ENCODE measurements around the gene VPS35L. TPM values are rescaled to one million over a fixed set of nuclear protein-coding genes. Genes with fewer than 3 reads are reported as not detected.

VPS35L gene
- total RNA-seq, 1 experiment from 2014 or later: 5.4 TPM

DNA sequence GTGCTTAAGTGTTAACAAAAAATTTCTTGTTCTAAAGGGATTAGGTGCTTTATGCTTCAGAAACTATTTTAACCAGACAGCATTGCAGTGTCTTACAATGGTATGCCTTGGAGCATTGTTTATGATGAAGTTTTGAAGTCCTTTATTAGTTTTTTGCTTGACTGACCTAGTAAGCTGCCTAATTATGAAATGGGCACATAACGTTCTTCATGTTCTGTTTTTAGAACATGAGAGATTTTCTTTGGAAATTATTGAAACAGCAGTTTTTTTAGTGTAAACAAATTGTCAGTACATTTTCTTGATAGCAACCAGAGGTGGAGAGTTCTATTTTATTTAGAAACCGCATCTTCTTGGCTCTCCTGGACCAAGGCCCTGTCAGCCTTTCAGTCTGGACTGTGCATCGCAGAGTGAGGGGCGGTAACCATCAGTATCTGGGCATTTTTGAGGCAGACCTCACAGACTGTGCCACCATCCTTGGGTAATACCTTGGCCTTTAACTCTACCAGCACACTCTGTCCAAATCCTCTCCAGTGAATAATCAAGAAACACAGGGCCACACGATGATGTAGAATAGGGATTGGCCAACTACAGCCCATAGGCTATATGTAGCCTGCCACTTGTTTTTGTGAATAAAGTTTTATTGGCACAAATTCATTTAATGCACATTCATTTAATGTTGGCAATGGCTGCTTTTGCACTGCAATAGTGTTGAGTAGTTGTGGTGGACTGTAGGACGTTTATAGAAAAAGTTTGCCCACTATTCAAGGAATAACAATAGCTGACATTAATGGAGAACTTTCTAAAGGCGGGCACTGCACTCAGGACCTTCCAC is 81.1 kb downstream of the VPS35L start:
- BruUV-seq (replicated peaks): no TSS peak
- Mint-ChIP-seq H3K4me1 (ENCODE audit: low read depth, unreplicated experiment) (no peaks in the 10 kb centered on the region), H3K27ac (ENCODE audit: unreplicated experiment) (no peak overlapping the region), H3K4me3 (ENCODE audit: unreplicated experiment) (no peak overlapping the region), H3K9me3 (ENCODE audit: unreplicated experiment) (no peaks in the 10 kb centered on the region), H3K27me3 (ENCODE audit: insufficient read depth, unreplicated experiment) (no peaks in the 10 kb centered on the region), H3K36me3 (ENCODE audit: insufficient read depth, unreplicated experiment) (no peaks in the 10 kb centered on the region)
- TF ChIP-seq, protein P1, sequence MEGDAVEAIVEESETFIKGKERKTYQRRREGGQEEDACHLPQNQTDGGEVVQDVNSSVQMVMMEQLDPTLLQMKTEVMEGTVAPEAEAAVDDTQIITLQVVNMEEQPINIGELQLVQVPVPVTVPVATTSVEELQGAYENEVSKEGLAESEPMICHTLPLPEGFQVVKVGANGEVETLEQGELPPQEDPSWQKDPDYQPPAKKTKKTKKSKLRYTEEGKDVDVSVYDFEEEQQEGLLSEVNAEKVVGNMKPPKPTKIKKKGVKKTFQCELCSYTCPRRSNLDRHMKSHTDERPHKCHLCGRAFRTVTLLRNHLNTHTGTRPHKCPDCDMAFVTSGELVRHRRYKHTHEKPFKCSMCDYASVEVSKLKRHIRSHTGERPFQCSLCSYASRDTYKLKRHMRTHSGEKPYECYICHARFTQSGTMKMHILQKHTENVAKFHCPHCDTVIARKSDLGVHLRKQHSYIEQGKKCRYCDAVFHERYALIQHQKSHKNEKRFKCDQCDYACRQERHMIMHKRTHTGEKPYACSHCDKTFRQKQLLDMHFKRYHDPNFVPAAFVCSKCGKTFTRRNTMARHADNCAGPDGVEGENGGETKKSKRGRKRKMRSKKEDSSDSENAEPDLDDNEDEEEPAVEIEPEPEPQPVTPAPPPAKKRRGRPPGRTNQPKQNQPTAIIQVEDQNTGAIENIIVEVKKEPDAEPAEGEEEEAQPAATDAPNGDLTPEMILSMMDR (IDR thresholded peaks at IDR 0.05; ENCODE audit: insufficient read depth in 1 of 2, low read depth in 1 of 2, low read length in 1 of 2, severe bottlenecking in 1 of 2, unreplicated experiment in 1 of 2): no peak
- ChIA-PET POLR2A (no interaction called here), CTCF (no interaction called here)
- no peak for DNase-seq
- Histone ChIP-seq H3K36me3 (ENCODE audit: control insufficient read depth, insufficient read depth, low read length) (no peaks in the 10 kb centered on the region), H3K27me3 (replicated peaks; ENCODE audit: control insufficient read depth, insufficient read depth, low read length) (no peaks in the 10 kb centered on the region), H3K9me3 (no peaks in the 10 kb centered on the region), H3K4me3 (ENCODE audit: low read depth, low read length) (no peak overlapping the region), H3K4me1 (peaks cover 7% of the 10 kb centered on the region; the same call in 1 of the 2 replicates)
- intact Hi-C loops (cut with micrococcal nuclease; ENCODE audit: unreplicated experiment): no loop called here

DNA sequence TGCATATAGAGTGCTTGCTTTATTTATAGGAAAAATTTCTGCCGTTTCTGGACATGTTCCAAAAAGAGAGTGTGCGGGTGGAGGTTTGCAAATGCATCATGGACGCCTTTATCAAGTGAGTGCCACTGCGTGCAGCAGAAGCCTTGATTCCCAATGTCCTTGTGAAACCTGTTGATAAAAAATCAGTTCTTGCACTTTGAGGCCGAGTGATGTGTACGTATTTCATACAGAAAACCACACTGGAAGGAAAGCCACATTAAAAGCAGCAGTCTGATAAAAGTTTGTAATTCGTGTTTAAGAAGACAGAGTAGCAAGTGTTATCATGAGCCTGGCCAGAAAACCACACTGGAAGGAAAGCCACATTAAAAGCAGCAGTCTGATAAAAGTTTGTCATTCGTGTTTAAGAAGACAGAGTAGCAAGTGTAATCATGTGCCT is 84.5 kb downstream of the VPS35L start:
- TF ChIP-seq, protein P1 (IDR thresholded peaks at IDR 0.05; ENCODE audit: insufficient read depth in 1 of 2, low read depth in 1 of 2, low read length in 1 of 2, severe bottlenecking in 1 of 2, unreplicated experiment in 1 of 2): no peak
- intact Hi-C loops (cut with micrococcal nuclease; ENCODE audit: unreplicated experiment): no loop called here
- DNase-seq: no peak
- Histone ChIP-seq H3K4me3 (ENCODE audit: low read depth, low read length) (no peak overlapping the region), H3K4me1 (no peaks in the 10 kb centered on the region), H3K27me3 (replicated peaks; ENCODE audit: control insufficient read depth, insufficient read depth, low read length) (no peaks in the 10 kb centered on the region), H3K36me3 (ENCODE audit: control insufficient read depth, insufficient read depth, low read length) (no peaks in the 10 kb centered on the region), H3K9me3 (no peaks in the 10 kb centered on the region)
- Mint-ChIP-seq H3K27me3 (ENCODE audit: insufficient read depth, unreplicated experiment) (no peaks in the 10 kb centered on the region), H3K36me3 (ENCODE audit: insufficient read depth, unreplicated experiment) (no peaks in the 10 kb centered on the region), H3K4me1 (ENCODE audit: low read depth, unreplicated experiment) (no peaks in the 10 kb centered on the region), H3K4me3 (ENCODE audit: unreplicated experiment) (no peak overlapping the region), H3K27ac (ENCODE audit: unreplicated experiment) (no peak overlapping the region), H3K9me3 (ENCODE audit: unreplicated experiment) (no peaks in the 10 kb centered on the region)
- ChIA-PET CTCF (no interaction called here), POLR2A (no interaction called here)
- BruUV-seq (replicated peaks): no TSS peak

DNA sequence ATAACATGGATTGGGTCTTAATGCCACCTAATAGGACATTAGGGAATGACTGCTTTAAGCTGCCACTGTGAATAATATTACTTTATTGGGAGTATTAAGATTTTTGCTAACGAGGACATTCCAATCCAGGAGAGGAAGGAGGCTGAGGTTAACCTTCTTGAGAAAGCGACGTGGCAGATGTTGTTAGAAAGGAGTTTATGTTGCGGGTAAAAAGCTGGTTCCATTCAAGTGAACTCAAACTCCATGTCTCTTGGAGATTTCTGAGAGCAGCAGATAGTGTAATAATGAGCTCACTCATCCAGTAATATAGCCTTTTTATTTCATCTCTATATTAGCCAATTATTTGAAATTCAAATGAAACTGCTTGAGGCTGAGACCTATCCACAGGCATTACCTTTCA is 87.0 kb downstream of the VPS35L start:
- POLR2A ChIA-PET: interaction anchor here (0.5 kb wide), 1 partner anchor 60 kb away, joined by 4 read pairs; no protein-coding TSS in a partner anchor
- no peak for DNase-seq

More for the DNA sequence above, 87.0 kb downstream of the VPS35L start:
- Mint-ChIP-seq H3K27me3 (ENCODE audit: insufficient read depth, unreplicated experiment) (no peaks in the 10 kb centered on the region), H3K4me1 (ENCODE audit: low read depth, unreplicated experiment) (no peaks in the 10 kb centered on the region), H3K27ac (ENCODE audit: unreplicated experiment) (no peak overlapping the region), H3K36me3 (ENCODE audit: insufficient read depth, unreplicated experiment) (no peaks in the 10 kb centered on the region), H3K9me3 (ENCODE audit: unreplicated experiment) (no peaks in the 10 kb centered on the region), H3K4me3 (ENCODE audit: unreplicated experiment) (no peak overlapping the region)
- CTCF ChIA-PET: no interaction called here
- TF ChIP-seq, protein P1 (IDR thresholded peaks at IDR 0.05; ENCODE audit: insufficient read depth in 1 of 2, low read depth in 1 of 2, low read length in 1 of 2, severe bottlenecking in 1 of 2, unreplicated experiment in 1 of 2): no peak
- Histone ChIP-seq H3K9me3 (no peaks in the 10 kb centered on the region), H3K4me3 (ENCODE audit: low read depth, low read length) (no peak overlapping the region), H3K36me3 (ENCODE audit: control insufficient read depth, insufficient read depth, low read length) (no peaks in the 10 kb centered on the region), H3K27me3 (replicated peaks; ENCODE audit: control insufficient read depth, insufficient read depth, low read length) (no peaks in the 10 kb centered on the region), H3K4me1 (no peaks in the 10 kb centered on the region)
- no TSS peak for BruUV-seq (replicated peaks)
- intact Hi-C loops (cut with micrococcal nuclease; ENCODE audit: unreplicated experiment): no loop called here

Data from Caco-2 (cell line).